ENCODE data around the gene AMBRA1.
"Not testable (repeated sequence)": the region's sequence is repeated elsewhere in the genome, so short reads cannot be mapped to it uniquely, and the experiment has no call there.

The AMBRA1 gene

GRCh38 chr11:46528445-46529094 lies 65.3 kb downstream of the AMBRA1 start:
- DNase-seq: no peak

GRCh38 chr11:46527591-46528130 lies 66.2 kb downstream of the AMBRA1 start:
- no peak for DNase-seq

GRCh38 chr11:46526216-46527215 lies 67.3 kb downstream of the AMBRA1 start:
- no peak for DNase-seq

- no peak for DNase-seq
These were observed 69.5 kb downstream of the AMBRA1 start for GRCh38 chr11:46524201-46524770.

- no peak for DNase-seq
These were observed 70.5 kb downstream of the AMBRA1 start for GRCh38 chr11:46523290-46523689.

- DNase-seq: no peak
These were observed 71.0 kb downstream of the AMBRA1 start for GRCh38 chr11:46522682-46523281.

- no peak for DNase-seq
These were observed 71.7 kb downstream of the AMBRA1 start for GRCh38 chr11:46521961-46522681.

GRCh38 chr11:46520971-46521745 lies 72.7 kb downstream of the AMBRA1 start:
- DNase-seq: no peak

- no peak for DNase-seq
These were observed 74.5 kb downstream of the AMBRA1 start for GRCh38 chr11:46519351-46519750.

- not testable (repeated sequence) for DNase-seq
These were observed 74.9 kb downstream of the AMBRA1 start for GRCh38 chr11:46518928-46519327.

- DNase-seq: no peak
These were observed 79.5 kb downstream of the AMBRA1 start for GRCh38 chr11:46514370-46514769.

GRCh38 chr11:46513934-46514342 lies 79.9 kb downstream of the AMBRA1 start:
- DNase-seq: no peak

GRCh38 chr11:46512261-46512881 lies 81.5 kb downstream of the AMBRA1 start:
- DNase-seq: no peak

GRCh38 chr11:46511342-46511741 lies 82.5 kb downstream of the AMBRA1 start:
- no peak for DNase-seq

GRCh38 chr11:46508360-46508759 lies 85.5 kb downstream of the AMBRA1 start:
- no peak for DNase-seq

- DNase-seq: no peak
These were observed 87.4 kb downstream of the AMBRA1 start for GRCh38 chr11:46506483-46506791.

GRCh38 chr11:46505741-46506482 lies 87.9 kb downstream of the AMBRA1 start:
- DNase-seq: no peak

- no peak for DNase-seq
These were observed 88.8 kb downstream of the AMBRA1 start for GRCh38 chr11:46504817-46505613.

GRCh38 chr11:46499821-46500220 lies 94.0 kb downstream of the AMBRA1 start:
- no peak for DNase-seq

GRCh38 chr11:46498968-46499367 lies 94.9 kb downstream of the AMBRA1 start:
- DNase-seq: no peak
